ENCODE data around the gene PSAT1. TPM values are rescaled to one million over a fixed set of nuclear protein-coding genes. Genes with fewer than 3 reads are reported as not detected.
A peak's percentile ranks its signal among the peaks of the same experiment; 100 is the strongest.

PSAT1 gene
- total and polyA plus RNA-seq, 4 donors, result 4.0 to 48.4 (median 11.1) TPM

GRCh38 chr9:78325343-78325742, 28.4 kb downstream of the PSAT1 start:
- Histone ChIP-seq H3K27me3 (ENCODE audit: control insufficient read depth in 3 of 3, insufficient read depth in 3 of 3, low read length in 2 of 3) (no peaks in the 10 kb centered on the region), H3K4me1 (ENCODE audit: control insufficient read depth in 5 of 5, insufficient read depth in 5 of 5, low read length in 5 of 5) (peaks cover 0 to 10% (median 0%) of the 10 kb centered on the region in 5 donors), H3K36me3 (ENCODE audit: control insufficient read depth in 4 of 4, insufficient read depth in 4 of 4, low read length in 4 of 4) (no peaks in the 10 kb centered on the region), H3K9me3 (ENCODE audit: control insufficient read depth in 4 of 4, insufficient read depth in 3 of 4, low read length in 3 of 4) (peaks cover 0 to 2% (median 0%) of the 10 kb centered on the region in 4 donors), H3K27ac (ENCODE audit: low read depth in 1 of 2, low read length in 1 of 2) (no peak overlapping the region), H3K4me3 (no peak overlapping the region), H3K9ac (ENCODE audit: insufficient read depth in 1 of 2, low read length in 2 of 2) (no peak overlapping the region)
- DNase-seq (peak; percentile 18 to 49 (median 22)), ATAC-seq (ENCODE audit: insufficient read depth, low FRiP score) (no peak)
- 45 to 56% methylated on average over 6 of the region's 6 CpGs for WGBS, 2 donors
- TF ChIP-seq CTCF (IDR thresholded peaks at IDR 0.05; ENCODE audit: control extremely low read depth, extremely low read depth), result no peak

- no peak for DNase-seq
- H3K27me3 ChIP-seq (ENCODE audit: control insufficient read depth in 3 of 3, insufficient read depth in 3 of 3, low read length in 2 of 3), result no peaks in the 10 kb centered on the region
- H3K27ac ChIP-seq (ENCODE audit: low read depth in 1 of 2, low read length in 1 of 2), result no peak overlapping the region
- no peak overlapping the region for H3K9ac ChIP-seq (ENCODE audit: insufficient read depth in 1 of 2, low read length in 2 of 2)
- H3K9me3 ChIP-seq (ENCODE audit: control insufficient read depth in 4 of 4, insufficient read depth in 3 of 4, low read length in 3 of 4), result peaks cover 0 to 2% (median 0%) of the 10 kb centered on the region in 4 donors
- no peaks in the 10 kb centered on the region for H3K36me3 ChIP-seq (ENCODE audit: control insufficient read depth in 4 of 4, insufficient read depth in 4 of 4, low read length in 4 of 4)
- peaks cover 0 to 10% (median 0%) of the 10 kb centered on the region in 5 donors for H3K4me1 ChIP-seq (ENCODE audit: control insufficient read depth in 5 of 5, insufficient read depth in 5 of 5, low read length in 5 of 5)
- ATAC-seq (ENCODE audit: insufficient read depth, low FRiP score), result no peak
- WGBS, 2 donors, result 73 to 76% methylated on average over 5 of the region's 5 CpGs
- TF ChIP-seq CTCF (IDR thresholded peaks at IDR 0.05; ENCODE audit: control extremely low read depth, extremely low read depth), result no peak
- no peak overlapping the region for H3K4me3 ChIP-seq
Measured at GRCh38 chr9:78325846-78326360, 29.0 kb downstream of the PSAT1 start.

GRCh38 chr9:78326564-78326963, 29.6 kb downstream of the PSAT1 start:
- Histone ChIP-seq H3K9ac (ENCODE audit: insufficient read depth in 1 of 2, low read length in 2 of 2) (no peak overlapping the region), H3K9me3 (ENCODE audit: control insufficient read depth in 4 of 4, insufficient read depth in 3 of 4, low read length in 3 of 4) (peaks cover 0 to 2% (median 0%) of the 10 kb centered on the region in 4 donors), H3K27ac (ENCODE audit: low read depth in 1 of 2, low read length in 1 of 2) (no peak overlapping the region), H3K4me3 (no peak overlapping the region), H3K36me3 (ENCODE audit: control insufficient read depth in 4 of 4, insufficient read depth in 4 of 4, low read length in 4 of 4) (no peaks in the 10 kb centered on the region), H3K4me1 (ENCODE audit: control insufficient read depth in 5 of 5, insufficient read depth in 5 of 5, low read length in 5 of 5) (peaks cover 0 to 10% (median 0%) of the 10 kb centered on the region in 5 donors), H3K27me3 (ENCODE audit: control insufficient read depth in 3 of 3, insufficient read depth in 3 of 3, low read length in 2 of 3) (no peaks in the 10 kb centered on the region)
- WGBS, 2 donors, result 96 to 97% methylated on average over 2 of the region's 2 CpGs
- ATAC-seq (ENCODE audit: insufficient read depth, low FRiP score), result no peak
- TF ChIP-seq CTCF (IDR thresholded peaks at IDR 0.05; ENCODE audit: control extremely low read depth, extremely low read depth), result no peak
- DNase-seq, result no peak

GRCh38 chr9:78332381-78332780, 35.5 kb downstream of the PSAT1 start:
- ATAC-seq (ENCODE audit: insufficient read depth, low FRiP score) (no peak), DNase-seq (no peak)
- TF ChIP-seq CTCF (IDR thresholded peaks at IDR 0.05; ENCODE audit: control extremely low read depth, extremely low read depth), result no peak
- H3K9me3 ChIP-seq (ENCODE audit: control insufficient read depth in 4 of 4, insufficient read depth in 3 of 4, low read length in 3 of 4), result no peaks in the 10 kb centered on the region
- no peaks in the 10 kb centered on the region for H3K36me3 ChIP-seq (ENCODE audit: control insufficient read depth in 4 of 4, insufficient read depth in 4 of 4, low read length in 4 of 4)
- 89 to 95% methylated on average over 3 of the region's 3 CpGs for WGBS, 2 donors
- no peak overlapping the region for H3K27ac ChIP-seq (ENCODE audit: low read depth in 1 of 2, low read length in 1 of 2)
- no peak overlapping the region for H3K9ac ChIP-seq (ENCODE audit: insufficient read depth in 1 of 2, low read length in 2 of 2)
- H3K27me3 ChIP-seq (ENCODE audit: control insufficient read depth in 3 of 3, insufficient read depth in 3 of 3, low read length in 2 of 3), result no peaks in the 10 kb centered on the region
- no peak overlapping the region for H3K4me3 ChIP-seq
- H3K4me1 ChIP-seq (ENCODE audit: control insufficient read depth in 5 of 5, insufficient read depth in 5 of 5, low read length in 5 of 5), result no peaks in the 10 kb centered on the region
